ENCODE measurements around the gene MEI4.

MEI4 gene

DNA sequence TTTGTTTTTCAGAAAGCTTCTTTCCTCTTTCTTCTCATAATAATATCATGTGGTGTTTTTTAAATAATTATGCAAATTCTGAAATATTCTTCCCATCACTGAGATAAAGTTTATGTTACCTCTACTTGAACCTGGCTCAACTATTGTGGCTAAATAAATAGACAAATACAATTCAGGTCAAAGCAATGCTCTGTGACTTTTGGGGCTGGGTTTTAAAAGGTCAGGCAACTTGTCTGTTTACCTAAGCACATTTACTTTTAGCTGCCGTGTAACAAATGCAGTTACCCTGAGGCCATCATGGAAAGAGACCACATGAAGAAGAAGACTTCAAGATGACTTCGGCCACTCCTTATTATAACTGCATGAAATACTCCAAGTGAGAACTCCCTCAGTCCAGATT is 33.7 kb upstream of the MEI4 start:
- Histone ChIP-seq H3K4me3 (IDR thresholded peaks at IDR 0.05; ENCODE audit: insufficient read depth, low read depth, low read length) (no peak overlapping the region), H3K79me2 (ENCODE audit: insufficient read depth, low read depth) (no peaks in the 10 kb centered on the region), H3K4me1 (ENCODE audit: low read depth, poor library complexity, severe bottlenecking) (no peaks in the 10 kb centered on the region), H3K4me2 (no peak overlapping the region), H2AFZ (ENCODE audit: low read depth) (no peak overlapping the region), H4K20me1 (ENCODE audit: insufficient read depth) (no peaks in the 10 kb centered on the region), H3K36me3 (ENCODE audit: insufficient read depth) (no peaks in the 10 kb centered on the region), H3K9ac (no peak overlapping the region), H3K27me3 (ENCODE audit: insufficient read depth, low read depth) (no peaks in the 10 kb centered on the region), H3K27ac (no peak overlapping the region)
- TF ChIP-seq, protein P1, sequence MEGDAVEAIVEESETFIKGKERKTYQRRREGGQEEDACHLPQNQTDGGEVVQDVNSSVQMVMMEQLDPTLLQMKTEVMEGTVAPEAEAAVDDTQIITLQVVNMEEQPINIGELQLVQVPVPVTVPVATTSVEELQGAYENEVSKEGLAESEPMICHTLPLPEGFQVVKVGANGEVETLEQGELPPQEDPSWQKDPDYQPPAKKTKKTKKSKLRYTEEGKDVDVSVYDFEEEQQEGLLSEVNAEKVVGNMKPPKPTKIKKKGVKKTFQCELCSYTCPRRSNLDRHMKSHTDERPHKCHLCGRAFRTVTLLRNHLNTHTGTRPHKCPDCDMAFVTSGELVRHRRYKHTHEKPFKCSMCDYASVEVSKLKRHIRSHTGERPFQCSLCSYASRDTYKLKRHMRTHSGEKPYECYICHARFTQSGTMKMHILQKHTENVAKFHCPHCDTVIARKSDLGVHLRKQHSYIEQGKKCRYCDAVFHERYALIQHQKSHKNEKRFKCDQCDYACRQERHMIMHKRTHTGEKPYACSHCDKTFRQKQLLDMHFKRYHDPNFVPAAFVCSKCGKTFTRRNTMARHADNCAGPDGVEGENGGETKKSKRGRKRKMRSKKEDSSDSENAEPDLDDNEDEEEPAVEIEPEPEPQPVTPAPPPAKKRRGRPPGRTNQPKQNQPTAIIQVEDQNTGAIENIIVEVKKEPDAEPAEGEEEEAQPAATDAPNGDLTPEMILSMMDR (conservative IDR thresholded peaks at IDR 0.05; ENCODE audit: low read depth, low read length), result no peak

GRCh38 chr6:77620278-77620882 is 32.5 kb upstream of the MEI4 start:
- H4K20me1 ChIP-seq (ENCODE audit: insufficient read depth), result no peaks in the 10 kb centered on the region
- no peak overlapping the region for H3K9ac ChIP-seq
- H3K4me2 ChIP-seq, result no peak overlapping the region
- H3K27ac ChIP-seq, result no peak overlapping the region
- H3K4me3 ChIP-seq (IDR thresholded peaks at IDR 0.05; ENCODE audit: insufficient read depth, low read depth, low read length), result no peak overlapping the region
- H3K4me1 ChIP-seq (ENCODE audit: low read depth, poor library complexity, severe bottlenecking), result no peaks in the 10 kb centered on the region
- no peaks in the 10 kb centered on the region for H3K27me3 ChIP-seq (ENCODE audit: insufficient read depth, low read depth)
- TF ChIP-seq, protein P1 (conservative IDR thresholded peaks at IDR 0.05; ENCODE audit: low read depth, low read length), result peak; percentile 40; the same call in 1 of the 2 replicates
- H3K79me2 ChIP-seq (ENCODE audit: insufficient read depth, low read depth), result no peaks in the 10 kb centered on the region
- no peak overlapping the region for H2AFZ ChIP-seq (ENCODE audit: low read depth)
- no peaks in the 10 kb centered on the region for H3K36me3 ChIP-seq (ENCODE audit: insufficient read depth)

DNA sequence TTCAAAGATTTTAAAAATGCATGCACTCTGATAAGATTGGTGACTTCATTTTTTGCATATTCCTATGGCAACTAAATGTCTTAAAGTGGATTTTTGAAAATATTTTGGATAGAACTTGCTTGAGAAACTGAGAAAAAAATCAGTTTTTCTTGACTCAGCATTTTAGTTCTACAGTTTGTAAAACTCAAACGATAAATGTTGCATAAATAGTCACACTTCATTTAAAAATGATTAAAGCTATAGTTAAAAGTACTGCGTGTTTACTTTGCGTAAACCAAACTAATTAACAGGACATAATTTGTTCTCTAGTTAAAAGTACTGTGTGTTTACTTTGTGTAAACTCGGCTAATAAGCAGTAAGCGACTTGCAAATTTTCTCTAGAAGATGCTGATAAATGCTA is 28.3 kb upstream of the MEI4 start:
- Histone ChIP-seq H3K27ac (no peak overlapping the region), H2AFZ (ENCODE audit: low read depth) (no peak overlapping the region), H3K36me3 (ENCODE audit: insufficient read depth) (no peaks in the 10 kb centered on the region), H4K20me1 (ENCODE audit: insufficient read depth) (no peaks in the 10 kb centered on the region), H3K79me2 (ENCODE audit: insufficient read depth, low read depth) (no peaks in the 10 kb centered on the region), H3K4me1 (ENCODE audit: low read depth, poor library complexity, severe bottlenecking) (no peaks in the 10 kb centered on the region), H3K27me3 (ENCODE audit: insufficient read depth, low read depth) (no peaks in the 10 kb centered on the region), H3K9ac (no peak overlapping the region), H3K4me3 (IDR thresholded peaks at IDR 0.05; ENCODE audit: insufficient read depth, low read depth, low read length) (no peak overlapping the region), H3K4me2 (no peak overlapping the region)
- TF ChIP-seq, protein P1 (conservative IDR thresholded peaks at IDR 0.05; ENCODE audit: low read depth, low read length), result no peak

DNA sequence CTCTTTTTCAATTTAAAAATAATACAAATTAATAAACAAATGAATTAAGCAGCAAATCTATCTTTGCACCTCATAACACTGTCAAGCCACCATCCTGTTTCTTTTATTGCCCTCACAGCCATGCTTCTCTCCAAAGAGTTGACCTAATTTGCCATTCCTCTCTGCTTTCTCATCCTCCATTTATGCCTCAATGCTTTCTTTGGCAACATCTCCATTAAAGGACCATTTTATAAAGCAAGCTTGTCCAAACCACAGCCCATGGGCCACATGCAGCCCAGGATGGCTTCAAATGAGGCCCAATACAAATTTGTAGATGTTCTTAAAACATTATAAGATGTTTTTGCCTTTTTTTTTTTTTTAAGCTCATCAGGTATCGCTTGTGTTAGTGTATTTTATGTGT is 26.4 kb upstream of the MEI4 start:
- Histone ChIP-seq H3K4me1 (ENCODE audit: low read depth, poor library complexity, severe bottlenecking) (no peaks in the 10 kb centered on the region), H3K79me2 (ENCODE audit: insufficient read depth, low read depth) (no peaks in the 10 kb centered on the region), H3K4me3 (IDR thresholded peaks at IDR 0.05; ENCODE audit: insufficient read depth, low read depth, low read length) (no peak overlapping the region), H2AFZ (ENCODE audit: low read depth) (no peak overlapping the region), H3K36me3 (ENCODE audit: insufficient read depth) (no peaks in the 10 kb centered on the region), H3K9ac (no peak overlapping the region), H3K4me2 (no peak overlapping the region), H4K20me1 (ENCODE audit: insufficient read depth) (no peaks in the 10 kb centered on the region), H3K27ac (no peak overlapping the region), H3K27me3 (ENCODE audit: insufficient read depth, low read depth) (no peaks in the 10 kb centered on the region)
- TF ChIP-seq, protein P1 (conservative IDR thresholded peaks at IDR 0.05; ENCODE audit: low read depth, low read length), result no peak
